NCI-H187 (cell line): ENCODE results near the gene GRSF1.
"Not testable (repeated sequence)": the region's sequence is repeated elsewhere in the genome, so short reads cannot be mapped to it uniquely, and the experiment has no call there.

Source experiments
- DNase-seq, 2 experiments: peaks; one replicate each; lab custom pipeline; 2025; lab: John Stamatoyannopoulos, UW

GRSF1 gene

GRCh38 chr4:70839589-70840093, at the start of gene GRSF1:
GRSF1 (minus strand) TSS chr4:70839890; CDS start chr4:70839827, 63 bp downstream.
- DNase-seq = peak; percentile 53 to 92

GRCh38 chr4:70885174-70885573, 45.5 kb upstream of the GRSF1 start:
- DNase-seq = no peak

- DNase-seq = no peak
Measured at GRCh38 chr4:70880739-70881138, 41.0 kb upstream of the GRSF1 start.

GRCh38 chr4:70877556-70877955, 37.9 kb upstream of the GRSF1 start:
- DNase-seq = no peak

- DNase-seq = no peak
Measured at GRCh38 chr4:70874268-70875156, 34.8 kb upstream of the GRSF1 start.

GRCh38 chr4:70873216-70873615, 33.5 kb upstream of the GRSF1 start:
- DNase-seq = no peak

GRCh38 chr4:70868778-70869177, 29.1 kb upstream of the GRSF1 start:
- DNase-seq = no peak

GRCh38 chr4:70863099-70863790, 23.6 kb upstream of the GRSF1 start:
- DNase-seq = no peak

- DNase-seq = no peak
Measured at GRCh38 chr4:70859066-70859465, 19.4 kb upstream of the GRSF1 start.

GRCh38 chr4:70858454-70858853, 18.8 kb upstream of the GRSF1 start:
- DNase-seq = no peak

GRCh38 chr4:70855464-70855863, 15.8 kb upstream of the GRSF1 start:
- DNase-seq = no peak

- DNase-seq = no peak
Measured at GRCh38 chr4:70849291-70849690, 9.6 kb upstream of the GRSF1 start.

GRCh38 chr4:70844180-70844579, 4.5 kb upstream of the GRSF1 start:
- DNase-seq = no peak

GRCh38 chr4:70842761-70843435, 3.2 kb upstream of the GRSF1 start:
- no peak for DNase-seq

GRCh38 chr4:70841951-70842350, 2.3 kb upstream of the GRSF1 start:
- DNase-seq = no peak

GRCh38 chr4:70841211-70841610, 1.5 kb upstream of the GRSF1 start:
- no peak for DNase-seq

- DNase-seq = not testable (repeated sequence)
Measured at GRCh38 chr4:70840631-70841030, 941 bp upstream of the GRSF1 start.

GRCh38 chr4:70840137-70840536, 447 bp upstream of the GRSF1 start:
- DNase-seq = not testable (repeated sequence)

GRCh38 chr4:70838666-70839588, 763 bp downstream of the GRSF1 start:
- peak; percentile 53 for DNase-seq

- DNase-seq = no peak
Measured at GRCh38 chr4:70838204-70838603, 1.5 kb downstream of the GRSF1 start.

- DNase-seq = no peak
Measured at GRCh38 chr4:70836081-70836480, 3.6 kb downstream of the GRSF1 start.
